Activated CD8-positive, alpha-beta memory T cell treated with anti-CD3 and anti-CD28 coated beads, Interleukin-2, amount 50 U/mL, for 1 hour (primary cell): ENCODE data around the gene UPF2.
"Not testable (repeated sequence)": the region's sequence is repeated elsewhere in the genome, so short reads cannot be mapped to it uniquely, and the experiment has no call there.

ENCODE experiments used
- DNase-seq: peaks from one replicate; pipeline ENCODE4 v3.0.0-alpha.2; 2020; ENCODE audit errors: extremely low read depth

UPF2 gene

DNA sequence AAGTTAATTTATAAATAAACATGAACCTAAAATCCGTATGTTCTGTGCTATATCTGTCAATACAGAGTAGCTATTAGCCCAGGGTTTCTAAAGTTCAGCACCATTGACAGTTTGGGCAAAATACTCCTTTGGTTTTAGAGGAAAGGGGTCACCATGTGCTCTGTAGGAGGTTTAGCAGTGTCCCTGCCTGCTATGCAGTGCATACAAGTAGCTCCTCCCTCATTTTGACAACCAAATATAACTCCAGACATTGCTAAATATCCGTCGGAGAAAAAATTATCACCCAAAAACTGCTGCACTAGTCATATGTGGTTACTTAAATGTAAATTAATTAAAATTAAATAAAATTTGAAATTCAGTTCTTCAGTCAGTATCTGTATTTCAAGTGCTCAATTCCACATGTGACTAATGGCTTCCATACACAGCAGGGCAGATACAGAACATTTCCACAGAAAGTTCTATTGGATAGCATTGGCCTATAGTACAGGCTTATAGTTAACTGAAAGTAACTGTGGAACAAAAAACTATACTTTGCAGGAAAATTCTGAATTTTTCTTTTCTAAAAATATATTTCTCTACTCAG, 6.4 kb downstream of the UPF2 start:
- no peak for DNase-seq

DNA sequence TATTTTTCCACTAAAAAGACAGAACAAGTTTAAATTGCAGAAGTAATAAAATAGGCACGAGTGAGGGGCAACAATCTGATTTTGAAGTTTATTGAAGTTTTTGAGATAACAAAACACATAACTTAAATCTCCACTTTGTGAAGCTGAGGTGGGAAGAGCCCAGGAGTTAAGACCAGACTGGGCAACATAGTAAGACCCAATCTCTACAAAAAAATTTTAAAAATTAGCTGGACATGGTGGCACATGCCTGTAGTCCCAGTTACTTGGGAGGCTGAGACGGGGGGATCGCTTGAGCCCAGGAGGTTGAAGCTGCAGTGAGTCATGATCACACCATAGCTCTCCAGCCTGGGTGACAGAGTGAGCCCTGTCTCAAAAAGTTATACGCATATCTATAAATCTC, 11.2 kb downstream of the UPF2 start:
- DNase-seq, result no peak

GRCh38 chr10:12027539-12027938, 15.1 kb downstream of the UPF2 start:
- no peak for DNase-seq

DNA sequence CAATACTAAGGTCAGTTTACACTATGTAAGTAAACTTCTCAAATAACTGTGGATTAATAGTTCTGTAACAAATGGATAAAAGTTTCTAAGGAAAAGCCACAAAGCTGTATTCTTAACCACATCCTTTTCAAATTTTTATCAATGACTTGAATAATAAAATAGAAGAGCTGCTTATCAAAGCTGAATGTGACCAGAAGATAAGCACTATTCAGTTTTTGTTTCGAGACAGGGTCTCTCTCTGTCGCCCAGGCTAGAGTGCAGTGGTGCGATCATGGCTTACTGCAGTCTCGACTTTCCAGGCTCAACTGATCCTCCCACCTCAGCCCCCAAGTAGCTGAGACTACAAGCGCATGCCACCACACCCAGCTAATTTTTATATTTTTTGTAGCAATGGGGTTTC, 17.0 kb downstream of the UPF2 start:
- DNase-seq, result no peak

- DNase-seq, result no peak
Measured at GRCh38 chr10:12022580-12023257, 19.9 kb downstream of the UPF2 start.

- DNase-seq, result no peak
Measured at GRCh38 chr10:12020574-12020973, 22.0 kb downstream of the UPF2 start.

DNA sequence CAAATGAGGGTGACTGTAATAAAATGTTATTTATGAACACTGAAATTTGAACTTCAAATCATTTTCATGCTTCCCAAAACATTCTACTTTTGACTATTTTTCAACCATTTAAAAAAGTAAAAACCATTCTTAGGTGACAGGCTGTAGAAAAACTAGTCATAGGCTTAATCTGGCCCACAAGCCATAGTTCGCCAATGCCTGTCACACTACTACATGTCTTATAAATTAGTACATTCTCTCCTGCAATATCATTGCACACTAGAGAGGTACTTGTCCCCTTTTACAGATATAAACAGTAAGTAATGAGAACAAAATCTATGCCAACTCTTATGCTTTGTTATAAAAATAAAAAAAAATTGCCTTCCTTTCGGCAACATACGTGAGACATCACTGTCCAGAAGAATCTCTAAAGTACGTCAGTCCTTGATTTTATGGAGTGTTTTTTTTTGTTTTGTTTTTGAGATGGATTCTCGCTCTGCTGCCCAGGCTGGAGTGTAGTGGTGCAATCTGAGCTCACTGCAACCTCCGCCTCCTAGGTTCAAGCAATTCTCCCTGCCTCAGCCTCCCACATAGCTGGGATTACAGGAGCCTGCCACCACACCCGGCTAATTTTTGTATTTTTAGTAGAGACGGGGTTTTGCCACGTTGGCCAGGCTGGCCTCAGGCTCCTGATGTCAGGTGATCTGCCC, 23.2 kb downstream of the UPF2 start:
- no peak for DNase-seq

- DNase-seq, result no peak
Measured at GRCh38 chr10:12018438-12019282, 23.9 kb downstream of the UPF2 start.

- DNase-seq, result no peak
Measured at GRCh38 chr10:12013926-12014325, 28.7 kb downstream of the UPF2 start.

DNA sequence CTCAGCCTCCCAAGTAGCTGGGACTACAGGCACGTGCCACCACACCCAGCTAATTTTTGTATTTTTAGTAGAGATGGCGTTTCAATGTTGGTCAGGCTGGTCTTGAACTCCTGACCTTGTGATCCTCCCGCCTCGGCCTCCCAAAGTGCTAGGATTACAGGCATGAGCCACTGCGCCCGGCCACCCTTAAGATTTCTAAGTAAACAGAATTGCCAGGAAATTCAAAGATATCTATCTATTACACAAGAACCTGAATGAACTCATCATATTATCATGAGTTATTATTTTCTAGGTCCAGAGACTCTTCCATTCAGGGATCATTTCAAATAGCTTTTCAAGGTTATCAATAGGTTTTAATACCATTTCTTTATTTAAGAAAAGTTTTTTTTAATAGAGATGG, 29.2 kb downstream of the UPF2 start:
- not testable (repeated sequence) for DNase-seq

DNA sequence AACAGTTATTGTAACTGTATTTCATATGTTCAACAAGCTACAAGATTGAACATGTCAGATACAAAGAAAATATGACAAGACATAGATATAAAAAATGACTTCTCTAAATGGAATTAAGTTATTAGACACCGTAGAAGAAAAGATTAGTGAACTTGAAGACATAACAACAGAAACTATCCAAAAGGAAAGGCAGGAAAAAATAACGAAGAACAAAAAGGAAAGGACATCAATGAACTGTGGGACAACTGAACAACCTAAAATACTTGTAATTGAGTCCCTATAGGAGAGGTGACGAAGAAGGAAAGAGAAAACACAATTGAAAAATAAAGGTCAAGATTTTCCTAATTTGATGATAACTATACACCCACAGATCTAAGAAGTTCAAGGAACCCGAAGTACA, 32.3 kb downstream of the UPF2 start:
- no peak for DNase-seq

GRCh38 chr10:12008842-12009241, 33.8 kb downstream of the UPF2 start:
- not testable (repeated sequence) for DNase-seq

DNA sequence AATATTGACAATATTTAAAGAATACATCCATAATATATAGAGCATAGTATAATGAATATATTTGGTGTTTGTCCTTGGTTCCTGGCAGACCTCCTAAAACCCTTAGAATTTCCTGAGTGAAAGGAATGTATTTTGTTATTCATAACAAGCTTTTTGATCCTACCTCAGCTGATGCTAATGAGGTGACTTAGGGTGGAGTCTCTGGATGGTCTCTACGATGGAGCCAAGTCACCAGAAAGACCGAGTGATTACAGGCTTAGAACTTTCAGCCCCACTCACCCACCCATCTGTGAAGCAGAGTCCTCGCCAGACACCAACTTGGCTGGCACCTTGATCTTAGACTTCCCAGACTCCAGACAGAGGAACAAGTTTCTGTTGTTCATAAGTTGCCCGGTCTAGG, 35.9 kb downstream of the UPF2 start:
- no peak for DNase-seq

GRCh38 chr10:11993834-11994468, 48.7 kb downstream of the UPF2 start:
- no peak for DNase-seq

GRCh38 chr10:11988924-11989323, 53.7 kb downstream of the UPF2 start:
- no peak for DNase-seq

DNA sequence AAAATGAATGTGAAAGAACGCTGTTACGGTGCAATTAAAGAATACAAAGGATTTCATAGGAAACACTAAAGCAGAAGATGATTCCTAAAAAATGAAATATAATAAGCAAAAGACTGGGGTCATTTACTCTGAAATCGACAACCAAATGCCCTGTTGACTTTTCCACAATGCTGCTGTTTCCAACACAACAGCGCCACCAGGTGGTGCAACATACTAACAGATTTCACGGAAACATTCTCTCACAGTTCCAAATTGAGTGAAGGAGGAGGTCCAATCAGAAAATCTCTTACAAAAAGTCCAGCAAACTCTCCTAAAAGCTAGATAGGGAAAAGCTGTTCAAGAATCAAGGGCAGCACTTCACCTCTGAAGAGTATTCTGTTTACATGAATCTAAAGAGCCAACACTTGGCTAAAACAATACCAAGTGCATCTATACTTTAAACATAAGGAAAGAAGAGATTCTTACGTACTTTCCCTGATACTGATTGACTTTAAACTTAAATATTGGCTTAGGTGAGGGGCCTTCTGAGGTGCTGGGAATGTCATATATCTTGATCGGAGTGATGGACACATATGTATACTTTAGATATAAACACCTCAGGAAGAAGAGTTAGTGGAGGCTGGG, 55.9 kb downstream of the UPF2 start:
- DNase-seq, result peak; percentile 10

- no peak for DNase-seq
Measured at GRCh38 chr10:11982253-11982652, 60.4 kb downstream of the UPF2 start.

- DNase-seq, result no peak
Measured at GRCh38 chr10:11975795-11976194, 66.8 kb downstream of the UPF2 start.

DNA sequence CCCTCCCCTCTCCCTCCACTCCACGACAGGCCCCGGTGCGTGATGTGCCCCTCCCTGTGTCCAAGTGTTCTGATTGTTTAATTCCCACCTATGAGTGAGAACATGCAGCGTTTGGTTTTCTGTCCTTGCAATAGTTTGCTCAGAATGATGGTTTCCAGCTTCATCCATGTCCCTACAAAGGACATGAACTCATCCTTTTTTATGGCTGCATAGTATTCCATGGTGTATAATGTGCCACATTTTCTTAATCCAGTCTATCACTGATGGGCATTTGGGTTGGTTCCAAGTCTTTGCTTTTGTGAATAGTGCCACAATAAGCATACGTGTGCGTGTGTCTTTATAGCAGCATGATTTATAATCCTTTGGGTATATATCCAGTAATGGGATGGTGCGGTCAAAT, 70.1 kb downstream of the UPF2 start:
- DNase-seq, result not testable (repeated sequence)

- DNase-seq, result no peak
Measured at GRCh38 chr10:11962176-11962575, 80.4 kb downstream of the UPF2 start.

DNA sequence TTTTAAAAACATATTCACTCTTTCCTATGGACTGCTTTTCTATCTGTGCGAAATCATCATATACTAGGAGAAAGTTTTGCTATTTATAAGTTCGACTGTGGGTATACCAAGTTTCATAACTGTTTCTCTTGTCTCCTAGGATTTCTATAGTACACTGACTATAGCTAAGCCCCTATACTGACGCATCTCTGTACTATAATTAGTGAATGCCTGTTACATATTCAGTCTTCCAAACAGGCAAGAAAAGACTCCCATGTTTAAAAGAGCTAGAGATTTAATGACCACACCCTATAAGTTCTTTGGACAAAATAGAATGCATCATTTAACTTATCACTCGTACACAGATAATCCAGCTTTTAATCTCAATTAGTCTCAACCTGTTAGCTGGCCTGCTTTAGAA, 80.8 kb downstream of the UPF2 start:
- DNase-seq, result no peak
